ENCODE results near the gene RTN4IP1.
"Not testable (repeated sequence)": the region's sequence is repeated elsewhere in the genome, so short reads cannot be mapped to it uniquely, and the experiment has no call there.

The RTN4IP1 gene

DNA sequence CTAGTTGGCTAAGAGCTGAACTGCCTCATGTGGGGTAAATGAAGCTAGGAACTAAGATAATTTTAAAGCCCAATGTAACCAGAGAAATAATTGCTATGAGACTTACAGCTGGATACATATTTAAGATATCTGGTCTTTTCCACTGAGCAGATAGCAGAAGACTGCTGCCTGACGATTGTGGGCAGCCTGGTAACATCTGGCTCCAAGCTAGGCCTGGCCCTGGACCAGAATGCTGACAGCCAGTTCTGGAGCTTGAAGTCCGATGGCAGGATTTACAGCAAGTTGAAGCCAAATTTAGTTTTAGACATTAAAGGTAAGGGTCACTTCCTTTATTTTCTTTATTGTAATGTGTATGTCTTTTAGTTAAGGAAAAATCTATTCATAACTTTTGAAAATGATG, 65.7 kb downstream of the RTN4IP1 start:
- H3K9me3 ChIP-seq (ENCODE audit: insufficient read depth, low read length), result no peaks in the 10 kb centered on the region
- TF ChIP-seq SUZ12 (IDR thresholded peaks at IDR 0.05; ENCODE audit: extremely low read depth, insufficient read depth, insufficient read length), result no peak
- TF ChIP-seq YY1 (IDR thresholded peaks at IDR 0.05; ENCODE audit: insufficient read depth, insufficient read length), result no peak
- no peak for TF ChIP-seq ZNF274 (IDR thresholded peaks at IDR 0.05; ENCODE audit: low read depth, low read length)

GRCh38 chr6:106561686-106562405, 67.5 kb downstream of the RTN4IP1 start:
- DNase-seq (ENCODE audit: low read depth, low spot score), result no peak
- Histone ChIP-seq H3K4me1 (ENCODE audit: insufficient read depth, insufficient read length) (no peaks in the 10 kb centered on the region), H3K9ac (ENCODE audit: insufficient read length, low read depth) (no peak overlapping the region), H3K4me3 (ENCODE audit: insufficient read length, low read depth) (no peak overlapping the region), H3K36me3 (ENCODE audit: insufficient read depth, insufficient read length, low read length) (no peaks in the 10 kb centered on the region), H3K9me3 (ENCODE audit: insufficient read depth, low read length) (no peaks in the 10 kb centered on the region), H3K27me3 (ENCODE audit: insufficient read depth, insufficient read length) (no peaks in the 10 kb centered on the region)
- TF ChIP-seq YY1 (IDR thresholded peaks at IDR 0.05; ENCODE audit: insufficient read depth, insufficient read length), result no peak
- TF ChIP-seq ZNF274 (IDR thresholded peaks at IDR 0.05; ENCODE audit: low read depth, low read length), result no peak
- no peak for TF ChIP-seq SUZ12 (IDR thresholded peaks at IDR 0.05; ENCODE audit: extremely low read depth, insufficient read depth, insufficient read length)

More for the DNA sequence above, 65.7 kb downstream of the RTN4IP1 start:
- H3K36me3 ChIP-seq (ENCODE audit: insufficient read depth, insufficient read length, low read length), result no peaks in the 10 kb centered on the region
- H3K27me3 ChIP-seq (ENCODE audit: insufficient read depth, insufficient read length), result no peaks in the 10 kb centered on the region
- no peak overlapping the region for H3K9ac ChIP-seq (ENCODE audit: insufficient read length, low read depth)
- no peak for DNase-seq (ENCODE audit: low read depth, low spot score)
- no peak overlapping the region for H3K4me3 ChIP-seq (ENCODE audit: insufficient read length, low read depth)
- H3K4me1 ChIP-seq (ENCODE audit: insufficient read depth, insufficient read length), result no peaks in the 10 kb centered on the region

GRCh38 chr6:106560996-106561685, 68.2 kb downstream of the RTN4IP1 start:
- H3K4me3 ChIP-seq (ENCODE audit: insufficient read length, low read depth), result no peak overlapping the region
- H3K36me3 ChIP-seq (ENCODE audit: insufficient read depth, insufficient read length, low read length), result no peaks in the 10 kb centered on the region
- no peak overlapping the region for H3K9ac ChIP-seq (ENCODE audit: insufficient read length, low read depth)
- no peaks in the 10 kb centered on the region for H3K9me3 ChIP-seq (ENCODE audit: insufficient read depth, low read length)
- TF ChIP-seq ZNF274 (IDR thresholded peaks at IDR 0.05; ENCODE audit: low read depth, low read length) (no peak), YY1 (IDR thresholded peaks at IDR 0.05; ENCODE audit: insufficient read depth, insufficient read length) (no peak), SUZ12 (IDR thresholded peaks at IDR 0.05; ENCODE audit: extremely low read depth, insufficient read depth, insufficient read length) (no peak)
- DNase-seq (ENCODE audit: low read depth, low spot score), result no peak
- H3K27me3 ChIP-seq (ENCODE audit: insufficient read depth, insufficient read length), result no peaks in the 10 kb centered on the region
- no peaks in the 10 kb centered on the region for H3K4me1 ChIP-seq (ENCODE audit: insufficient read depth, insufficient read length)

DNA sequence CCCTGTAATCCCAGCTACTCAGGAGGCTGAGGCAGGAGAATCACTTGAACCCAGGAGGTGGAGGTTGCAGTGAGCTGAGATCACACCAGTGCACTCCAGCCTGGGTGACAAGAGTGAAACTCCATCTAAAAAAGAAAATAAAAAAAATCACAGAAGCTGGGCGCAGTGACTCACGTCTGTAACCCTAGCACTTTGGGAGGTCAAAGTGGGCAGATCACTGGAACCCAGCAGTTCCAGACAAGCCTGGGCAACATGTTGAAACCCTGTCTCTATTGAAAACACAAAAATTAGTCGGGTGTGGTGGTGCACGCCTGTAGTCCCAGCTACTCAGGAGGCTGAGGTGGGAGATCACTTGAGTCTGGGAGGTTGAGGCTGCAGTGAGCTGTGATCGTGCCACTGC, 69.6 kb downstream of the RTN4IP1 start:
- H3K9me3 ChIP-seq (ENCODE audit: insufficient read depth, low read length); H3K27me3 ChIP-seq (ENCODE audit: insufficient read depth, insufficient read length); DNase-seq (ENCODE audit: low read depth, low spot score); H3K4me1 ChIP-seq (ENCODE audit: insufficient read depth, insufficient read length); H3K4me3 ChIP-seq (ENCODE audit: insufficient read length, low read depth); H3K36me3 ChIP-seq (ENCODE audit: insufficient read depth, insufficient read length, low read length); H3K9ac ChIP-seq (ENCODE audit: insufficient read length, low read depth): not testable (repeated sequence)

DNA sequence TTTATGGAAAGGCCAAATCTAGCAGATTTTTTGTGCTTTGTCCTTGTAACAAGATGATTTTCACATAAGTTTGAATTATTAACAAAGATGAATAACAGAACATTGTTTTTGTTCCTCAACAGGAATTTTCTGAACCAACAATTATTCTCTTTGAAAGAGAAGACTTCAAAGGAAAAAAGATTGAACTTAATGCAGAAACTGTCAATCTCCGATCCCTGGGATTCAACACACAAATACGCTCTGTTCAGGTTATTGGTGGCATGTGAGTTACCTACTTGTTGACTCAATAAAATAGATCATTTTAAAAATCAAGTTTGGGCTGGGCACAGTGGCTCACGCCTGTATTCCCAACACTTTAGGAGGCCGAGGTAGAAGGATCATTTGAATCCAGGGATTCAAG, 70.9 kb downstream of the RTN4IP1 start:
- Histone ChIP-seq H3K4me3 (ENCODE audit: insufficient read length, low read depth) (no peak overlapping the region), H3K9ac (ENCODE audit: insufficient read length, low read depth) (no peak overlapping the region), H3K9me3 (ENCODE audit: insufficient read depth, low read length) (no peaks in the 10 kb centered on the region), H3K36me3 (ENCODE audit: insufficient read depth, insufficient read length, low read length) (no peaks in the 10 kb centered on the region), H3K4me1 (ENCODE audit: insufficient read depth, insufficient read length) (no peaks in the 10 kb centered on the region), H3K27me3 (ENCODE audit: insufficient read depth, insufficient read length) (no peaks in the 10 kb centered on the region)
- TF ChIP-seq YY1 (IDR thresholded peaks at IDR 0.05; ENCODE audit: insufficient read depth, insufficient read length) (no peak), ZNF274 (IDR thresholded peaks at IDR 0.05; ENCODE audit: low read depth, low read length) (no peak), SUZ12 (IDR thresholded peaks at IDR 0.05; ENCODE audit: extremely low read depth, insufficient read depth, insufficient read length) (no peak)
- DNase-seq (ENCODE audit: low read depth, low spot score), result no peak

DNA sequence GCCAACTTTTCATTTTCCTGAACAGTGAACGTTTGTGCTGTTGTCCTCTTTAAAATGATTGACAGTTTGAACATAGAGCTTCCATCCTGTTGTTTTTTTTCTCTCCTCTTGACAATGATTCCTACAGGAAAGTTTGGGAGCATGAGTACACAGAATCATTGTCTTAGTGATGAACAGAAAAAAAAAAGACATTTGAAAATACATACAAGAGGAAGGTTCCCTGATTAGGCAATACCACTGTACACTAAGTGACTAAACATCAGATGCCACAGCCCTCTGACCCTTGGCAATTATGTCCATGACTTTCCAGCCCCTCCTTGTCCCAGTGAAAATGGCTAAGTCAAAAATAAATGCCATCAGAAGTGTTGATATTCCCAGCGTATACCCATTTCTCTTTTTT, 71.5 kb downstream of the RTN4IP1 start:
- Histone ChIP-seq H3K4me3 (ENCODE audit: insufficient read length, low read depth) (no peak overlapping the region), H3K4me1 (ENCODE audit: insufficient read depth, insufficient read length) (no peaks in the 10 kb centered on the region), H3K36me3 (ENCODE audit: insufficient read depth, insufficient read length, low read length) (no peaks in the 10 kb centered on the region), H3K9ac (ENCODE audit: insufficient read length, low read depth) (no peak overlapping the region), H3K9me3 (ENCODE audit: insufficient read depth, low read length) (no peaks in the 10 kb centered on the region), H3K27me3 (ENCODE audit: insufficient read depth, insufficient read length) (no peaks in the 10 kb centered on the region)
- TF ChIP-seq SUZ12 (IDR thresholded peaks at IDR 0.05; ENCODE audit: extremely low read depth, insufficient read depth, insufficient read length), result no peak
- no peak for TF ChIP-seq ZNF274 (IDR thresholded peaks at IDR 0.05; ENCODE audit: low read depth, low read length)
- TF ChIP-seq YY1 (IDR thresholded peaks at IDR 0.05; ENCODE audit: insufficient read depth, insufficient read length), result no peak
- DNase-seq (ENCODE audit: low read depth, low spot score), result no peak

GRCh38 chr6:106556368-106556960, 72.8 kb downstream of the RTN4IP1 start:
- Histone ChIP-seq H3K4me1 (ENCODE audit: insufficient read depth, insufficient read length) (no peaks in the 10 kb centered on the region), H3K9me3 (ENCODE audit: insufficient read depth, low read length) (no peaks in the 10 kb centered on the region), H3K4me3 (ENCODE audit: insufficient read length, low read depth) (no peak overlapping the region), H3K36me3 (ENCODE audit: insufficient read depth, insufficient read length, low read length) (no peaks in the 10 kb centered on the region), H3K9ac (ENCODE audit: insufficient read length, low read depth) (no peak overlapping the region), H3K27me3 (ENCODE audit: insufficient read depth, insufficient read length) (no peaks in the 10 kb centered on the region)
- no peak for DNase-seq (ENCODE audit: low read depth, low spot score)
- TF ChIP-seq YY1 (IDR thresholded peaks at IDR 0.05; ENCODE audit: insufficient read depth, insufficient read length) (no peak), SUZ12 (IDR thresholded peaks at IDR 0.05; ENCODE audit: extremely low read depth, insufficient read depth, insufficient read length) (no peak), ZNF274 (IDR thresholded peaks at IDR 0.05; ENCODE audit: low read depth, low read length) (no peak)
